ENCODE measurements around the gene OCIAD1. TPM values are rescaled to one million over a fixed set of nuclear protein-coding genes. Genes with fewer than 3 reads are reported as not detected.

The OCIAD1 gene
- total RNA-seq, 4 donors from 2014 or later: 104 to 264 (median 115) TPM

GRCh38 chr4:48787056-48787455 lies 43.8 kb upstream of the OCIAD1 start:
- WGBS, 2 donors (ENCODE audit: low coverage in 1 of 2): 64% methylated on average over 1 of the region's 1 CpG; no CpG with 5 or more reads in 1 of the 2 donors
- no peaks in the 10 kb centered on the region for H3K36me3 ChIP-seq
- in situ Hi-C loops (cut with MboI; ENCODE audit: low pct_ligation_motif_present in 1 of 4, low pct_unique_long_range_greater_than_20kb in 1 of 4, low sequenced_read_pairs in 3 of 4): loop anchor here in 3 of 4 donors (10.0 to 25.0 kb wide), 3 partner anchors 48 to 450 kb away; partner anchors contain the start of genes SLAIN2 (in 2 of the 3) and OCIAD1 (in 1 of the 3)
- no peaks in the 10 kb centered on the region for H3K27me3 ChIP-seq
- TF ChIP-seq POLR2AphosphoS5 (IDR thresholded peaks at IDR 0.05): no peak
- TF ChIP-seq CTCF (IDR thresholded peaks at IDR 0.05): no peak
- no peak for TF ChIP-seq POLR2A (IDR thresholded peaks at IDR 0.05)
- no peak for TF ChIP-seq EP300 (IDR thresholded peaks at IDR 0.05; ENCODE audit: low read depth)
- H3K27ac ChIP-seq: no peak overlapping the region
- intact Hi-C loops (cut with DNase I; ENCODE audit: low total_unique reads): no loop called here
- DNase-seq: no peak
- no peaks in the 10 kb centered on the region for H3K9me3 ChIP-seq
- H3K4me1 ChIP-seq: peaks cover 0 to under 1% (median 0%) of the 10 kb centered on the region in 4 donors
- H3K4me3 ChIP-seq: no peak overlapping the region

GRCh38 chr4:48790561-48790960 lies 40.3 kb upstream of the OCIAD1 start:
- peaks cover 0 to 7% (median 0%) of the 10 kb centered on the region in 4 donors for H3K4me1 ChIP-seq
- H3K4me3 ChIP-seq: no peak overlapping the region
- H3K36me3 ChIP-seq: no peaks in the 10 kb centered on the region
- no peak for DNase-seq
- no peaks in the 10 kb centered on the region for H3K9me3 ChIP-seq
- intact Hi-C loops (cut with DNase I; ENCODE audit: low total_unique reads): no loop called here
- no peak overlapping the region for H3K27ac ChIP-seq
- TF ChIP-seq POLR2AphosphoS5 (IDR thresholded peaks at IDR 0.05) (no peak), EP300 (IDR thresholded peaks at IDR 0.05; ENCODE audit: low read depth) (no peak), POLR2A (IDR thresholded peaks at IDR 0.05) (no peak), CTCF (IDR thresholded peaks at IDR 0.05) (no peak)
- in situ Hi-C loops (cut with MboI; ENCODE audit: low pct_ligation_motif_present in 1 of 4, low pct_unique_long_range_greater_than_20kb in 1 of 4, low sequenced_read_pairs in 3 of 4): loop anchor here in 2 of 4 donors (25.0 kb wide), 2 partner anchors 172 to 453 kb away; partner anchors contain the start of gene SLAIN2 (in 2 of the 2)
- no peaks in the 10 kb centered on the region for H3K27me3 ChIP-seq

GRCh38 chr4:48791313-48791712 lies 39.6 kb upstream of the OCIAD1 start:
- in situ Hi-C loops (cut with MboI; ENCODE audit: low pct_ligation_motif_present in 1 of 4, low pct_unique_long_range_greater_than_20kb in 1 of 4, low sequenced_read_pairs in 3 of 4): loop anchor here in 2 of 4 donors (25.0 kb wide), 2 partner anchors 171 to 454 kb away; partner anchors contain the start of gene SLAIN2 (in 2 of the 2)

More at GRCh38 chr4:48791313-48791712, 39.6 kb upstream of the OCIAD1 start:
- H3K9me3 ChIP-seq: no peaks in the 10 kb centered on the region
- H3K36me3 ChIP-seq: no peaks in the 10 kb centered on the region
- no peak for DNase-seq
- H3K4me3 ChIP-seq: no peak overlapping the region
- peaks cover 0 to 13% (median 0%) of the 10 kb centered on the region in 4 donors for H3K4me1 ChIP-seq
- intact Hi-C loops (cut with DNase I; ENCODE audit: low total_unique reads): no loop called here
- no peak overlapping the region for H3K27ac ChIP-seq
- no peaks in the 10 kb centered on the region for H3K27me3 ChIP-seq
- no peak for TF ChIP-seq POLR2AphosphoS5 (IDR thresholded peaks at IDR 0.05)
- no peak for TF ChIP-seq CTCF (IDR thresholded peaks at IDR 0.05)
- TF ChIP-seq EP300 (IDR thresholded peaks at IDR 0.05; ENCODE audit: low read depth): no peak
- TF ChIP-seq POLR2A (IDR thresholded peaks at IDR 0.05): no peak
